Brain microvascular endothelial cell (primary cell): ENCODE data around the gene GDAP1L1.

Source experiments
- DNase-seq: peaks from one replicate; pipeline ENCODE4 v3.0.0-alpha.2; 2020
- H3K27ac ChIP-seq: fragments of 250-450 bp; sonication (Bioruptor Pico); 2 replicates; pipeline ENCODE4 v1.5.1; 2020; ENCODE audit warnings: mild to moderate bottlenecking, moderate library complexity
- H3K27me3 ChIP-seq: fragments of 250-450 bp; sonication (Bioruptor Pico); replicated peaks from 2 replicates; pipeline ENCODE4 v1.5.1; 2020; ENCODE audit warnings: mild to moderate bottlenecking
- H3K36me3 ChIP-seq: fragments of 250-450 bp; sonication (Bioruptor Pico); replicated peaks from 2 replicates; pipeline ENCODE4 v1.5.1; 2020; ENCODE audit warnings: mild to moderate bottlenecking
- H3K4me3 ChIP-seq: 2 replicates; pipeline ENCODE4 v1.5.1; 2011; ENCODE audit warnings: low read depth, mild to moderate bottlenecking, control low read depth, low read length, moderate library complexity
- in situ Hi-C: cut with HindIII; loops from 2 replicates; pipeline ENCODE4 v1.10.0; 2017; ENCODE audit warnings: low sequenced_read_pairs, low pct_ligation_motif_present
- TF ChIP-seq, protein P1 (sequence below): IDR thresholded peaks from 2 replicates; pipeline ENCODE4 v1.5.1; 2011; ENCODE audit warnings: low read depth, mild to moderate bottlenecking, moderate library complexity, low read length, control low read depth, inconsistent platforms; ENCODE audit errors: missing control alignments

The GDAP1L1 gene

GRCh38 chr20:44271915-44272663 is 25.0 kb downstream of the GDAP1L1 start:
- H3K4me3 ChIP-seq: no peak overlapping the region
- no peak overlapping the region for H3K27ac ChIP-seq
- H3K27me3 ChIP-seq: peaks cover 1% of the 10 kb centered on the region
- H3K36me3 ChIP-seq: no peaks in the 10 kb centered on the region
- no peak for DNase-seq
- in situ Hi-C loops: no loop called here
- TF ChIP-seq, protein P1, sequence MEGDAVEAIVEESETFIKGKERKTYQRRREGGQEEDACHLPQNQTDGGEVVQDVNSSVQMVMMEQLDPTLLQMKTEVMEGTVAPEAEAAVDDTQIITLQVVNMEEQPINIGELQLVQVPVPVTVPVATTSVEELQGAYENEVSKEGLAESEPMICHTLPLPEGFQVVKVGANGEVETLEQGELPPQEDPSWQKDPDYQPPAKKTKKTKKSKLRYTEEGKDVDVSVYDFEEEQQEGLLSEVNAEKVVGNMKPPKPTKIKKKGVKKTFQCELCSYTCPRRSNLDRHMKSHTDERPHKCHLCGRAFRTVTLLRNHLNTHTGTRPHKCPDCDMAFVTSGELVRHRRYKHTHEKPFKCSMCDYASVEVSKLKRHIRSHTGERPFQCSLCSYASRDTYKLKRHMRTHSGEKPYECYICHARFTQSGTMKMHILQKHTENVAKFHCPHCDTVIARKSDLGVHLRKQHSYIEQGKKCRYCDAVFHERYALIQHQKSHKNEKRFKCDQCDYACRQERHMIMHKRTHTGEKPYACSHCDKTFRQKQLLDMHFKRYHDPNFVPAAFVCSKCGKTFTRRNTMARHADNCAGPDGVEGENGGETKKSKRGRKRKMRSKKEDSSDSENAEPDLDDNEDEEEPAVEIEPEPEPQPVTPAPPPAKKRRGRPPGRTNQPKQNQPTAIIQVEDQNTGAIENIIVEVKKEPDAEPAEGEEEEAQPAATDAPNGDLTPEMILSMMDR: peak; percentile 34

GRCh38 chr20:44273231-44274215 is 26.4 kb downstream of the GDAP1L1 start:
- peaks cover 1% of the 10 kb centered on the region for H3K27me3 ChIP-seq
- in situ Hi-C loops: no loop called here
- H3K36me3 ChIP-seq: no peaks in the 10 kb centered on the region
- H3K4me3 ChIP-seq: no peak overlapping the region
- no peak overlapping the region for H3K27ac ChIP-seq
- DNase-seq: no peak
- TF ChIP-seq, protein P1: no peak

DNA sequence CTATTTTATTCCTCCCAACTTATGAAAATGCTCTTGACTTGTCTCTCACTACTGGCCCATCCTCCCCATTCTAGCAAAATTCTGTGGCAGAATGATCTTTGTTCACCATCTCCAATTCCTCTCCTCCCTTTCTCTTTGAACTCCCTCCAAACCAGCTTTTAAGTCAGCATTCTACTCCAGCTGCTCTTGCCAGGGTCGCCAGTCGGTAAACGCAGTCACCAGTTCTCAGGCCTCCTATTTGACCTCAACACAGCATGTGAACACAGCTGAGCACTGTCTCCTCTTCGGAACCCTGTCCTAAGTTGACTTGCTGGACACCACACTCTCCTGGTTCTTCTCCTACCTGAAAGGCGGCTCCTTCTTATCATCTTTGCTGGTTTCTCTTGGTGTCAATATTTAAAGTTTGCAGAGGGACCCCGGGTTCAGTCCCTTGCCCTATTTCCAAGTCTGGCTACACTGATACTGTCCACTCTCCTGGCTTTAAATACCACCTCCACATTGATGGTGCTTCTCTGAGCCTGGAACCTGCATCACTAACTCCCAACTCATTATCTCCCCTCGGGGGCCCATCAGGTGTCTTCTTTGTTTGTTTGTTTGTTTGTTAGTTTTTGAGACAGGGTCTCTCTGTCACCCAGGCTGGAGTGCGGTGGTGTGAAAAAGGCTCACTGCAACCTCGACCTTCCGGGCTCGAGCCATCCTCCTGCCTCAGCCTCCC is 27.4 kb downstream of the GDAP1L1 start:
- TF ChIP-seq, protein P1: no peak

GRCh38 chr20:44279228-44279627 is 32.1 kb downstream of the GDAP1L1 start:
- TF ChIP-seq, protein P1: no peak
- H3K27me3 ChIP-seq: no peaks in the 10 kb centered on the region
- no peak overlapping the region for H3K4me3 ChIP-seq
- in situ Hi-C loops: no loop called here
- no peaks in the 10 kb centered on the region for H3K36me3 ChIP-seq
- peak; percentile 87 for DNase-seq
- no peak overlapping the region for H3K27ac ChIP-seq

More for the DNA sequence above, 27.4 kb downstream of the GDAP1L1 start:
- Histone ChIP-seq H3K27me3 (peaks cover 1% of the 10 kb centered on the region), H3K36me3 (no peaks in the 10 kb centered on the region), H3K4me3 (no peak overlapping the region), H3K27ac (no peak overlapping the region)
- in situ Hi-C loops: no loop called here
- no peak for DNase-seq

DNA sequence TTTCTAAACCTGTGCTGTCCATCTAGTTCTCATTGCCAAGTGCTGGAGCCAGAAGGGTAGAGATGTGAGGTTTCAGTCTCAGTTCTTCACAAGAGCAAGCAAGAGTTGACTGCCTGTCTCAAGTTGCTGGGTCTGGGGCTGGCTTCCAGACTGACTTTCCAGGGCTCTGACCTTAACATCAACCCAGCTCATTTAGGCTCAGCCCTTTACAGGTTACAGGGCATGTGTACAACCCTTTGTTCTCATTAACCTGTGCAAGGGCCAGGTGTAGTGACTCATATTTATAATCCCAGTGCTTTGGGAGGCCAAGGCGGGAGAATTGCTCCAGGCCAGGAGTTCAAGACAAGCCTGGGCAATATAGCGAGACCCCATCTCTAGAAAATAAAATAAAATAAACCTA is 33.3 kb downstream of the GDAP1L1 start:
- no peak for DNase-seq
- in situ Hi-C loops: no loop called here
- Histone ChIP-seq H3K4me3 (no peak overlapping the region), H3K36me3 (no peaks in the 10 kb centered on the region), H3K27me3 (no peaks in the 10 kb centered on the region), H3K27ac (no peak overlapping the region)
- TF ChIP-seq, protein P1: no peak
